Heart right ventricle (tissue), 16 donors: ENCODE measurements around the gene CCND3. TPM values are rescaled to one million over a fixed set of nuclear protein-coding genes. Genes with fewer than 3 reads are reported as not detected.

Source experiments
- ATAC-seq, 8 donors: fragments of 200-7000 bp; cut with Tn5 transposase; one replicate each; pipeline ENCODE4 v1.9.1; 2020; ENCODE audit warnings: mild to moderate bottlenecking in 8 of 8, moderate library complexity in 8 of 8, moderate number of reproducible peaks in 1 of 8
- DNase-seq, 2 donors: peaks; one replicate each; pipeline ENCODE4 v3.0.0-alpha.2; 2020
- H3K27ac ChIP-seq, 10 donors: fragments of 200-600 bp; sonication (generic) in 2 of 10; one replicate each; pipeline versions ENCODE4 v1.5.0 to v1.8.0; 2020 to 2022; ENCODE audit warnings: mild to moderate bottlenecking in 3 of 10
- H3K27me3 ChIP-seq, 7 donors: fragments of 200-600 bp; one replicate each; pipeline ENCODE4 v1.8.0; 2021 to 2022; ENCODE audit warnings: mild to moderate bottlenecking in 2 of 7
- H3K36me3 ChIP-seq, 9 donors: fragments of 200-600 bp; sonication (generic) in 1 of 9; one replicate each; pipeline versions ENCODE4 v1.5.0 to v1.8.0; 2020 to 2022; ENCODE audit warnings: mild to moderate bottlenecking in 2 of 9
- H3K4me1 ChIP-seq, 9 donors: fragments of 200-600 bp; sonication (generic) in 1 of 9; one replicate each; pipeline versions ENCODE4 v1.5.0 to v1.8.0; 2020 to 2022; ENCODE audit warnings: mild to moderate bottlenecking in 4 of 9
- H3K4me3 ChIP-seq, 10 donors: fragments of 200-600 bp; sonication (generic) in 2 of 10; one replicate each; pipeline versions ENCODE4 v1.5.0 to v1.8.0; 2020 to 2022; ENCODE audit warnings: mild to moderate bottlenecking in 7 of 10, moderate library complexity in 2 of 10
- H3K9me3 ChIP-seq, 11 donors: fragments of 200-600 bp in 10 of 11; sonication (generic) in 2 of 11; one replicate each; pipeline versions ENCODE4 v1.5.0 to v1.8.0; 2013 to 2022; ENCODE audit warnings: mild to moderate bottlenecking in 2 of 11, control low read depth in 1 of 11, moderate library complexity in 1 of 11
- CTCF ChIP-seq, 9 donors: fragments of 200-600 bp; sonication (generic) in 2 of 9; IDR thresholded peaks; one replicate each; pipeline versions ENCODE4 v1.5.0 to v1.8.0; 2021 to 2022; ENCODE audit warnings: antibody characterized with exemption in 9 of 9, mild to moderate bottlenecking in 5 of 9, moderate library complexity in 1 of 9
- WGBS, 2 donors: extraction: QIAGEN DNeasy Blood & Tissue Kit; methylation state at CpG; one replicate each; pipeline ENCODE4 v1.1.7; 2013; ENCODE audit warnings: inconsistent platforms in 1 of 2; 5-methylcytosine and 5-hydroxymethylcytosine counted together
- intact Hi-C, 10 donors: fragments of 100-400 bp; cut with DNase I; formaldehyde crosslinking; loops; one replicate each; pipeline versions ENCODE4 v1.11.1 to v1.14.2; 2022
- polyA plus RNA-seq, 2 donors: library from polyadenylated mRNA; stranded (reverse); fragments of 200-250 nt; gene quantifications; one replicate each; pipeline ENCODE4 v1.2.3, GENCODE V29; 2013
- total RNA-seq, 10 donors: library from RNA; stranded (reverse); fragmentation: NEBNext Ultra II Directional in 3 of 10; extraction: Animal tissue kit (Norgen Biotek cat#: 25700) in 3 of 10; gene quantifications; one replicate each; pipeline versions ENCODE4 v1.2.1 to v1.2.4, GENCODE V29; 2021 to 2023
- donor health status: Arrhythmogenic right ventricular cardiomyopathy.
- donor health status: ischemic (EF 13 %, LVEDD 7.1; RV severe dilation, severe dysfunction).
- donor health status: healthy with polysubstance abuse.
- donor health status: DM: no; HTN: yes; CAD: no.
- donor health status: DM: no; HTN: no; CAD: no.
- donor health status: ischemic (EF 25% LVEDD 6.9; RV normal size, moderate dysfunction).
- donor health status: ischemic (EF 25% LVEDD 5.7; RV mildly dilated, moderate dysfunction).
- donor health status: healthy.
- donor health status: DM: yes; HTN: yes; CAD: no.
- donor health status: Ischemic cardiomyopathy.
- donor health status: ischemic (EF 35%, LVEDD 5.7; RV mildly dilated, moderate dysfunction).
- donor health status: nonischemic (EF 11% LVEDD 7.7; RV severe dilation, severe dysfunction).
- donor health status: DM: yes; HTN: yes; CAD: no.
- donor health status: PGD.
- donor health status: ischemic (EF 29% LVEDD 5.4; RV normal size, mild dysfunction).
- donor health status: nonischemic (EF 23%, LVEDD 6.1; RV moderate dilation, normal function).

CCND3 gene
- total and polyA plus RNA-seq, 12 donors, result 29.6 to 77.3 (median 39.4) TPM

- peaks cover 0 to 15% (median 11%) of the 10 kb centered on the region in 9 donors for H3K4me1 ChIP-seq
- no peaks in the 10 kb centered on the region for H3K27me3 ChIP-seq
- DNase-seq (no peak), ATAC-seq (no peak)
- 94% methylated on average over 6 of the region's 6 CpGs for WGBS, 2 donors
- intact Hi-C loops, result no loop called here
- H3K36me3 ChIP-seq, result peaks cover 0 to 68% (median 35%) of the 10 kb centered on the region in 9 donors
- H3K27ac ChIP-seq, result no peak overlapping the region
- no peak for TF ChIP-seq CTCF (IDR thresholded peaks at IDR 0.05)
- no peaks in the 10 kb centered on the region for H3K9me3 ChIP-seq
- H3K4me3 ChIP-seq, result no peak overlapping the region
These were observed 14.4 kb downstream of the CCND3 start for GRCh38 chr6:41927253-41927652.

- peak overlapping the region; percentile 57 to 91 (median 76) for H3K4me3 ChIP-seq
- no peaks in the 10 kb centered on the region for H3K9me3 ChIP-seq
- H3K4me1 ChIP-seq, result peaks cover 0 to 47% (median 33%) of the 10 kb centered on the region in 9 donors
- ATAC-seq (no peak), DNase-seq (no peak)
- H3K36me3 ChIP-seq, result peaks cover 0 to 23% (median 0%) of the 10 kb centered on the region in 9 donors
- no peaks in the 10 kb centered on the region for H3K27me3 ChIP-seq
- intact Hi-C loops, result loop anchor here in 7 of 10 donors (5.0 kb wide), 4 partner anchors 120 to 135 kb away; partner anchors contain the start of gene TOMM6 (in 3 of the 7)
- TF ChIP-seq CTCF (IDR thresholded peaks at IDR 0.05), result no peak
- WGBS, 2 donors, result 7 to 8% methylated on average over 7 of the region's 7 CpGs
- peak overlapping the region in 4 of 10 donors; percentile 95 to 99 (median 97) for H3K27ac ChIP-seq
These were observed 19.5 kb downstream of the CCND3 start for GRCh38 chr6:41922154-41922553.

GRCh38 chr6:41921712-41921998, 20.0 kb downstream of the CCND3 start:
- Histone ChIP-seq H3K27ac (peak overlapping the region in 9 of 10 donors; percentile 92 to 99 (median 98)), H3K4me1 (peaks cover 0 to 50% (median 33%) of the 10 kb centered on the region in 9 donors), H3K4me3 (peak overlapping the region; percentile 57 to 91 (median 76)), H3K9me3 (no peaks in the 10 kb centered on the region), H3K27me3 (no peaks in the 10 kb centered on the region), H3K36me3 (peaks cover 0 to 23% (median 0%) of the 10 kb centered on the region in 9 donors)
- ATAC-seq (peak in 5 of 8 donors; percentile 6 to 24 (median 18)), DNase-seq (no peak)
- WGBS, 2 donors, result 0% methylated on average over 20 of the region's 20 CpGs
- TF ChIP-seq CTCF (IDR thresholded peaks at IDR 0.05), result no peak
- intact Hi-C loops, result loop anchor here in 8 of 10 donors (1.0 to 5.0 kb wide), 8 partner anchors 15 to 135 kb away; partner anchors contain the start of genes TOMM6 (in 7 of the 8) and USP49 (in 1 of the 8)

- WGBS, 2 donors, result 0% methylated on average over 55 of the region's 55 CpGs
These were observed 20.5 kb downstream of the CCND3 start, which contains the start of the genes BYSL and MED20 for GRCh38 chr6:41920921-41921711. TSS of gene BYSL (plus strand) at chr6:41921499. CDS start at chr6:41921563, 64 bp downstream. TSS of gene MED20 (minus strand) at chr6:41921139. CDS start at chr6:41921018, 121 bp downstream.

More at GRCh38 chr6:41920921-41921711, 20.5 kb downstream of the CCND3 start, which contains the start of the genes BYSL and MED20:
- Histone ChIP-seq H3K27me3 (no peaks in the 10 kb centered on the region), H3K27ac (peak within 1 kb of the TSS; percentile 92 to 99 (median 98)), H3K9me3 (no peaks in the 10 kb centered on the region), H3K36me3 (peaks cover 0 to 27% (median 2%) of the 10 kb centered on the region in 9 donors), H3K4me1 (peaks cover 0 to 50% (median 33%) of the 10 kb centered on the region in 9 donors), H3K4me3 (peak within 1 kb of the TSS; percentile 57 to 91 (median 76))
- ATAC-seq, result peak; percentile 98 to 99 (median 98)
- peak; percentile 97 to 100 (median 99) for TF ChIP-seq CTCF (IDR thresholded peaks at IDR 0.05)
- DNase-seq, result peak; percentile 93 to 96
- intact Hi-C loops, result loop anchor here in 8 of 10 donors (1.0 to 5.0 kb wide), 8 partner anchors 16 to 134 kb away; partner anchors contain the start of genes TOMM6 (in 7 of the 8) and USP49 (in 1 of the 8)
